PFSK-1 (cell line): ENCODE measurements around the gene SMIM44.

ENCODE experiments used
- FOXP2 ChIP-seq: optimal IDR thresholded peaks from 2 replicates; pipeline ENCODE3; 2011; ENCODE audit warnings: borderline replicate concordance, control low read depth, inconsistent platforms; ENCODE audit not compliant: insufficient read depth; ENCODE audit errors: extremely low read length, extremely low read depth
- POLR2AphosphoS5 ChIP-seq: IDR thresholded peaks from 2 replicates; pipeline ENCODE4 v1.6.1; 2012; ENCODE audit warnings: low read depth, mild to moderate bottlenecking, control low read depth, low read length, moderate library complexity
- SIN3A ChIP-seq: IDR thresholded peaks from 2 replicates; pipeline ENCODE4 v1.6.1; 2012; ENCODE audit warnings: mild to moderate bottlenecking, low read length, moderate library complexity, borderline replicate concordance; ENCODE audit not compliant: insufficient read depth
- TAF1 ChIP-seq: IDR thresholded peaks from 2 replicates; pipeline ENCODE4 v1.6.1; 2012; ENCODE audit warnings: low read length, control low read depth, borderline replicate concordance; ENCODE audit not compliant: insufficient read depth
- TF ChIP-seq, protein P1 (sequence below), 2 experiments: IDR thresholded peaks; 2 replicates each; pipeline versions ENCODE4 v1.6.1 to v1.8.0; 2011 to 2012; ENCODE audit warnings: low read depth in 2 of 2, low read length in 2 of 2, control low read depth in 1 of 2, inconsistent platforms in 1 of 2, mild to moderate bottlenecking in 1 of 2, moderate library complexity in 1 of 2; ENCODE audit not compliant: insufficient read depth in 1 of 2

SMIM44 gene

DNA sequence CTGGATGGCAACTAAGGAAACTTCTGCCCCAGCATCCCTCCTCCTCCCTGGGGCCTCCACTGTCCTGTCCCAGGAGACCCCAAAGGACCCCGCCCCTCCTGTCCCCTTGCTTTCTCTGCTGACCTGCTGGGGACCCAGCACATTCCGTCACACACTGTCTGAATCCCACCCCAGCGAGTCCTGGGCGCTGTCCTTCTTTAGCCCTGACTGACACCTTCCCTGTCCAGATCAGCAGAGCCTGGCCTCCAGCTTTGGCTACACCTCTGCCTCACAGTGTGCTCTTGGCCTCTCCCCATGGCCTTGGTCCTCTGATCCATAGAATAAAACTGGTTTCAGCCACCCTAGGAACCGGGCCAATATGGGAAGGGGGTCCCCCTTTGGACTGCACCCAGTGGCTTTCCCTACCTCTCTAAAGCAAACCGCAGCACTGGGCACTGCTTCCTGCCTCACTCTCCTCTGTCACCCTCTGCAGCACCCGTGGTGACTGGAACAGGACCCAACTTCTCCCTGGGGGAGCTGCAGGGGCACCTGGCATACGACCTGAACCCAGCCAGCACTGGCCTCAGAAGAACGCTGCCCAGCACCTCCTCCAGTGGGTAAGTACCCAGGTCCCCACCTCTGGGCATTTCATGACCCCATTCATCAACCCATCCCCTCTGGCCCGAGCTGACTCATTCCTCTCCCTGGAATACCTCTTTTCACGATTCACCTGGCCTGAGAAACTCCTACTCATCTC is 49.3 kb downstream of the SMIM44 start:
- TF ChIP-seq FOXP2 (no peak), POLR2AphosphoS5 (no peak), TAF1 (no peak), SIN3A (no peak)
- TF ChIP-seq, protein P1, sequence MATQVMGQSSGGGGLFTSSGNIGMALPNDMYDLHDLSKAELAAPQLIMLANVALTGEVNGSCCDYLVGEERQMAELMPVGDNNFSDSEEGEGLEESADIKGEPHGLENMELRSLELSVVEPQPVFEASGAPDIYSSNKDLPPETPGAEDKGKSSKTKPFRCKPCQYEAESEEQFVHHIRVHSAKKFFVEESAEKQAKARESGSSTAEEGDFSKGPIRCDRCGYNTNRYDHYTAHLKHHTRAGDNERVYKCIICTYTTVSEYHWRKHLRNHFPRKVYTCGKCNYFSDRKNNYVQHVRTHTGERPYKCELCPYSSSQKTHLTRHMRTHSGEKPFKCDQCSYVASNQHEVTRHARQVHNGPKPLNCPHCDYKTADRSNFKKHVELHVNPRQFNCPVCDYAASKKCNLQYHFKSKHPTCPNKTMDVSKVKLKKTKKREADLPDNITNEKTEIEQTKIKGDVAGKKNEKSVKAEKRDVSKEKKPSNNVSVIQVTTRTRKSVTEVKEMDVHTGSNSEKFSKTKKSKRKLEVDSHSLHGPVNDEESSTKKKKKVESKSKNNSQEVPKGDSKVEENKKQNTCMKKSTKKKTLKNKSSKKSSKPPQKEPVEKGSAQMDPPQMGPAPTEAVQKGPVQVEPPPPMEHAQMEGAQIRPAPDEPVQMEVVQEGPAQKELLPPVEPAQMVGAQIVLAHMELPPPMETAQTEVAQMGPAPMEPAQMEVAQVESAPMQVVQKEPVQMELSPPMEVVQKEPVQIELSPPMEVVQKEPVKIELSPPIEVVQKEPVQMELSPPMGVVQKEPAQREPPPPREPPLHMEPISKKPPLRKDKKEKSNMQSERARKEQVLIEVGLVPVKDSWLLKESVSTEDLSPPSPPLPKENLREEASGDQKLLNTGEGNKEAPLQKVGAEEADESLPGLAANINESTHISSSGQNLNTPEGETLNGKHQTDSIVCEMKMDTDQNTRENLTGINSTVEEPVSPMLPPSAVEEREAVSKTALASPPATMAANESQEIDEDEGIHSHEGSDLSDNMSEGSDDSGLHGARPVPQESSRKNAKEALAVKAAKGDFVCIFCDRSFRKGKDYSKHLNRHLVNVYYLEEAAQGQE (IDR thresholded peaks at IDR 0.05; ENCODE audit: insufficient read depth in 1 of 2, low read depth in 2 of 2, low read length in 2 of 2) = no peak

DNA sequence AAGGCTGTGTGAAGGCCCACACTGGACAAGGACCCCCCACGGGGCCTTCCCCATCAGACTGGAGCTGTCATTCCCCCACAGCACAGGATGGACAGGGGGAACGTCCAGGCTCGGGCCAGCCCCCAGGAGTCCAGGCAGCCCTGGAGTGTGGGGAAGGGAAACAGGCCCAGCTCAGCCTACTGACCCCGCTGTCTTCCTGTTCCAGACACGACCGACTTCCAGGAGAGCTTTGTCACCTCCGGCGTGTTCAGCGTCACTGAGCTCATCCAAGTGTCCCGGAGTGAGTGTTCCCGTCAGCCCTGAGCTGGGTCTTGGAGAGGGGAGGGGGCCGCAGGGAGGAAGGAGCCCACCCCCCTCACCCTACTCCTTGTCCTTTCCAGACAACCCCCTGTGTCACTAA is 49.9 kb downstream of the SMIM44 start:
- TF ChIP-seq POLR2AphosphoS5 (no peak), FOXP2 (no peak), TAF1 (no peak), SIN3A (no peak)
- TF ChIP-seq, protein P1 (IDR thresholded peaks at IDR 0.05; ENCODE audit: insufficient read depth in 1 of 2, low read depth in 2 of 2, low read length in 2 of 2) = no peak
